GM19099 (cell line): ENCODE measurements around the gene TMEM164.

Experiments
- POLR2A ChIP-seq: IDR thresholded peaks from 3 replicates; pipeline ENCODE4 v1.6.1; 2011; ENCODE audit warnings: low read depth; ENCODE audit not compliant: insufficient read length; ENCODE audit errors: extremely low read depth

Gene TMEM164

DNA sequence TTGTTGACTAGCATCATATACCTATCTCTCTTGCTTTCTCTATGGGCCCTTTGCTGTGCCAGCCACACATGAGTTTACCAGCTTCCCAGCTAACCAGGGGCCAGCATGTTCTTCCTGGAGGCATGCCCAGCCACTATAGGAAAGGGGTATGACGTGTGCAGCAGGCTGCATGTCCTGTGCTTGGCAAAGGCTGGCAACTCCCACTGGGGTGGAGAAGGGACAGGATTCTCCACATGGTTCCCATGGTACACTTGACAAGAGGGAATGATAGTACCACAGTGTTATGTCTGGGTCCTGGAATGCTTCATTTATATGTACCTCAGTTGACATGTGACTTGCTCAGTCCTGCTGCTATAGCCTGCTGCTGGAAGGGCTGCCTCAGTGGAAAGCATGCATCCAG is 78.8 kb downstream of the TMEM164 start:
- TF ChIP-seq POLR2A: no peak

DNA sequence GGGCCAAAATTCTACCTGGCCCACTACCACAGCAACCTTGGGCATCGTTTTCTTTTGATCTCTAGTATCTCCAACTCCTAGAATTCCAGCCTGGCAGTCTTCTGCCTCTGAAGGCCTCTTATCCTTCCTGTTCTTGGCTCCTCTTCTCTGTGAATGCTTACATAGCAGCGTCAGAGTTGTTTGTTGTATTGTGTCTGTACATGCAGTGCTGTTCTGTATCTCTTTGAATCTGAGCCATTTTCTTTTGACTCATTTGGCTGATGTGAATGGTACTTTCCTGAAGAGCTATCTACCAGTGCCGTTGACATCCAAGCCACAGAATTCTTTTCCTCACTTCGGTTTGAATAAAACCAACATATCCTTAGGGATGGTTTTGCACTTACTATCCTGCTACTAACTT is 79.2 kb downstream of the TMEM164 start:
- TF ChIP-seq POLR2A: no peak

DNA sequence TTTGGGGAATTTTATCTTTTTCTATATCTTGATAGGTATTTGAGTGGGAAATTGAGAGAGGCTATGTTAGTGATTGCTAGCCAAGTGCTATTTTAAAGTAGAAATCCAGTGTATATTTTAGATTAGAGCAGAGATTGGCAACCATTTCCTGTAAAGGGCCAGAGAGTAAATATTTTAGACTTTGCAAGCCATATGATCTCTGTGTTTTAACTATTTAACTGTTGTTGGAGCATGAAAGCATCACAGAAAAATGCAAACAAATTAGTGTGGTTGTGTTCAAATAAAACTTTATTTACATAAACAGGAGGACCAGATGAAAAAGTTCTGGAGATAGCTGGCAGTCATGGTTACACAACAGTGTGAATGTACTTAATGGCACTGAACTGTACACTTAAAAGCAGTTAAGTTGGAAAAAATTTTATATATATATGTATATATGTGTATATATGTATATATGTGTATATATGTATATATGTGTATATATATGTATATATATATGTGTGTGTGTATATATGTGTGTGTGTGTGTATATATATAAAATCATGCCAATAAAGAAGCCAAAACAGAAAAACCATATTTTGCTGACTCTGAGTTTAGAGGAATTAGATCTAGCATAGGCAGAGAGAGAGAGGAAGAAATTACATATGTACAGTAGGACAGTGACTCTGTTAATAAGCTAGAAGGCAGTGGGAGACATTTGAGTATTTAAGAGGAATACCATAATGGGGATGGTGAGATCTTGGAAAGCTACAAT is 83.4 kb downstream of the TMEM164 start:
- TF ChIP-seq POLR2A: no peak

DNA sequence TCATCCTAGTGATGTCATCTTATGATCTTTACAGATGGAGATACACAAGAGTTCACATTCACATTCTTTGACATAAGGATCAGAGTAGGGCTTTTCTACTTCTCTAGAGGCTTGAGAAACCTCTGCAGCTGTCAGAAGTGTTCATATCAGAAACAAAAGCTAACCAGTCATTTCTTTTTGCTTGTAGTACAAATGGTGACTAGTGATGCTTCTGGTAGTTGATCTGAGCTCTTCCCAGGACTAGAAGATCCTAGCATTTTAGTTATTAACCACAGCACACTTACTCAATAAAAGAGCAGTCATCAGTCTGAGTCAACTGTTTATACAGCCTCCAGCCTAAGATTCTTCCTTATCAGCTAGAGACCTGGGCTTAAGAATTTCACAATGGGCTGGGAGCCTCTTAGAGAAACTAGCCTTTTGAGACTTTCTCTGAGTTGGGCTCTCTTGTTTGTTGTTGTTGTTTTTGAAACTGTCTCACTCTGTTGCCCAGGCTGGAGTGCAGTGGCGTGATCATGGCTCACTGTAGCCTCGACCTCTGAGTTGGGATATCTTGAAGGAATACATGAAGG is 84.1 kb downstream of the TMEM164 start:
- TF ChIP-seq POLR2A: no peak

DNA sequence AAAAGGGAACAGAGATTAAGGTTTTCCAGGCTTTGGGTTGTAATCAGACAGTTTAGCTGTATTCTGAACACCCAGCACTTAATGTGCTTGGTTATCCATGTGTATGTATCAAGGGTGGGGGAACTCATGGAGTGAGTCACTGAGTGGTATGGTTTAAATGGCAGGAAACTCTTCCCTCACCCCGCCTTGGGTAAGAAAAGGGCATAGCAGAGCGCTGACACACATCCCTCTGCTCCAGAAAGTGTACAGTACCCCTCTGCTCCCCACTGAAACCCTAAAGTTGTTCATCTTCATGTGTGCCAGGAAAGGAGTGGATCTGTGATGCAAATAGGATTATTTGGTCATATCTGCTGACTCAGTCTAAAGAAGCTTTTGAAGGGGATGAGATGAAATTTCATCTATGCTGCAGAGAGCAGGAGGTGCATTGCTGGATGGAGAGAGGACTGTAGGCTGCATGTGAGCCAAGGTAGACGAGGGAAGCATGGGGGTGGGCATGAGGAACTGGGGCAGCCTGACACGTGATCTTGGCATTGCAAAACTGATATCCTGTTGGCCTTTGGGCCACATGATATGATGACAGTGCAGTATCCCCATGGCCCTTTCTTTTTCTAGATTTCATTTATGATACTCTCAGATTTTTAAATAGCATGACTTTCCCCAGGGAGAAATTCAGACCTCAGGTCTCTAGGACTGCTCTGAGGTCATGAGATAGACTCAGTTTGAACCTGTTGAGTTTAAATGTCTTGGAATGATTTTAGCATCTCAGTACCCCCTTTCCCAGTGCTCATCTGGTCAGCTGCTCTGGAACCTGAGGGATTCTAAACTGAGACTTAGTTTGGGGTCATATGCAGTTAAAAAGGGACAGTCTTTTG is 84.8 kb downstream of the TMEM164 start:
- TF ChIP-seq POLR2A: no peak

DNA sequence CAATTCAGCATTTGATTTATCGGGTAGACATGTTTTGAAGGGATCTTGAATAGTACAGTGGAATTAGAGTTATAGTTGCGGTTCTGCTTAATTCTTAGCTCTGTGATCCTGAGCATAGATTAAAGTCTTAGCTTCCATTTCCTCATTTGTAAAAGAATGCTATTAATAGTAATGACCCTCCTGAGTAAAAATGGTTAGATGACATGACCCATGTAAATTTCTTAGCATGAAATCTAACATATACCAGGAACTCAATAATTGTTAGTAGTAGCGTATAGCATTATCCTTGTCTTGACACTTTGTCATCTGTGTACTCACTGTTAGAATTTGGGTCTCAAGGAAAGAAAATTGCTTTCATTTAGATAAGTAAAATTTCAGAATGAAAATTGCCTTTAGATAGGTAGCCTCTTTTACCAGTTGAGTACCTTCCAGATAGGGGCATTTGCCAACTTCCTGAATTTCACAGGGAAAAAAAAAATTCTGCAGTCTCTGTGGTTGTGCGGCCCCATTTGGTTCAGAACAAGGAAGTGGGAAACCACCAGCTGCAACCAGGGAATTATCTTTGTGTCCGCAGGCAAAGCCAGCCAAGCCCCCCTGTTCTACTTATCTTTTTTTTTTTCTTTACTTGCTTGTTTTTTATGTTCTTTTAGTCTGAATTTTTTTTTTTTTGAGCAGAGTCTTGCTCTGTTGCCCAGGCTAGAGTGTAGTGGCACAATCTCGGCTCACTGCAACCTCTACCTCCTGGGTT is 86.9 kb downstream of the TMEM164 start:
- no peak for TF ChIP-seq POLR2A

DNA sequence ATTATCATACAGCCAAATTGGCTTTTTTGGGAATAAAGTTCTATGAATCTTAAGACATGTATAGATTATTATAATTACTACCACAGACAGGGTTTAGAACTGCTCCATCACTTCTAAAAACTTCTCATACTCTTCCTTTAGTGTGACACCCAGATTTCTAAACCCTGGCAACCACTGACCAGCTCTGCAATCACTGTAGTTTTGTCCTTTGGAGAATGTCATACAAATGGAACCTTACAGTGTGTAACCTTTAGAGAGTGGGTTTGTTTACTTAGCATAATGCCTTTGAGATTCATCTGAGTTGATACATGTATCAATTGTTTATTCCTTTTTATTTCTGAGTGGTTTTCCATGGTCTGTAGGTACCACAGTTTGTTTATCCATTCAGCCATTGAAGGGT is 95.0 kb downstream of the TMEM164 start:
- no peak for TF ChIP-seq POLR2A

DNA sequence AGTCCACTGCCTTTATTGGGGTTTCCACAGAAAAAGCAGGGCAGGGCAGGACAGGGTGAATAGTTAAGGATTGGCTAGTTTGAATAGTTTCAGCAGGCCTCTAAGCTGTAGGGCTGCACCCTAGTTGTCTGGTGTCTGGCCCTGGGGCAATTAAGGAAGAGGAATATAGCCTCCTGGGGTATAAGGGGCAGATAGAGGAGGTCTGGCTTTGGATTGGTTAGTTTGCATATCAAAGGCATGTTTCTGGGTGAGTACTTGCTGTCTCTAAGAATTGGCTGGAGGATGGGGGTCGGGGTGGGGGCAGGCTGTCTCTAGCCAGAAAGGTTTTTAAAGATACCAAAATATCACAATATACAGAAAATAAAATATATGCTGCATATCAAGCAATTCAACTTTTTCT is 100.4 kb downstream of the TMEM164 start:
- TF ChIP-seq POLR2A: no peak

DNA sequence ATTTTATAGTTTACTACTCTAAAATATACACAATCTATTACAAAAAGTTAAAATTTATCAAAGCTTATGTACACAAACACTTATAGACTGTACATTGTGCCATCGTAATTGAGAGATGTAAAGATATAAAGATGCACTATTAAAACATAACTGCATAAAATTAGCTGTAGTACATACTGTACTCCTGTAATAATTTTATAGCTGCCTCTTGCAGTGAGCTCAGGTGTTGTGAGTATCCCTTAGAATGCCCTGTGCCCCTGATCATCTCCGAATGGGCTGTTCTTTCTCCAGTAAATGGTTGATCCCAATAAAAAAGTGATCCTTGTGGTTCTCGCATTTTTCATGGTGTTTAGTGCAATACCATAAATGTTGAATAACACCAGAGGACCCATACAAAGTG is 101.2 kb downstream of the TMEM164 start:
- TF ChIP-seq POLR2A: no peak

DNA sequence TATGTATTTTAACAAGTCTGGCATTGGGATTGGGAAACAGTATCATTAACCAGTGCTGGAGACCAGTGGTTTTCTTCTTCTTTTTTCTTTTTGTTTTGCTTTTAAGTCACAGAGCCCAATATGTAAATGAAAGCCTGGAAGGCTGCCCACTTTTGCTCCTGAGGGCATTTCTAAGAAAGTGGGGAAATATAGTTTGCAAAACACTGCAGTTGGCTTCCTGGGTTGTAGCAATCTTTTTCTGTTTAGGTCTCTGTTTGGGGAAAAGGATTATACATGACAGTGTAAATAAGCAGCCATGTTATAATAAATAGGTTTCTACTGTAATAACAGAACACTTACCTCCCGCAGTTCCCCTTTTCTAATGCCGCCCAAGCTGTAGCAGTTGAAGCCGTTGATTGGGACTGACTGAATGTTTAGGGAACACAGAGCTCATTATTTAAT is 105.5 kb downstream of the TMEM164 start:
- no peak for TF ChIP-seq POLR2A

DNA sequence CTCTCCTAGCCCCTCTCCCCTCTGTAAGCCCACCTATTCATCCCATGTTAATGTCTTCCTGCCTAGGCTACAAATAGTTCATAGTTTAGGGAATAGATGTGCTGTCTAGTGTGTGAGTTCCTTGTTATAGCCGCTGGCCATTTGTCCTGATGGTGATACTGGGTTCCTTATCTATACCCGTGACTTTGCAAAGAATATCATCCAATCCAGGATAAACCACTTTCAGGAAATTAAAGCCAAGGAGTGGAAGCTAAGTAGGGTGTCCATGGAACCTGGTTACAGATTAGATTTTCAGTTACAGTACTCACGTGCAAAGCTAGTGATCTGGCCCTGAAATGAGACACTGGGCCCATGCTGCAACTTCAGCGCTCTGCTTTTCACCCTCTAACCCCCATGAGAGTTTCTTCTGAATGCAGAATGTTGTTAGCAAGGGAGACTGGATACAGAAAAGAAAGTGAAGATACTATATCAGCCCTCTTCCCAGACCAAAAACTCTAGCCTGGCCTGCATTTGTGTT is 111.4 kb downstream of the TMEM164 start:
- no peak for TF ChIP-seq POLR2A

DNA sequence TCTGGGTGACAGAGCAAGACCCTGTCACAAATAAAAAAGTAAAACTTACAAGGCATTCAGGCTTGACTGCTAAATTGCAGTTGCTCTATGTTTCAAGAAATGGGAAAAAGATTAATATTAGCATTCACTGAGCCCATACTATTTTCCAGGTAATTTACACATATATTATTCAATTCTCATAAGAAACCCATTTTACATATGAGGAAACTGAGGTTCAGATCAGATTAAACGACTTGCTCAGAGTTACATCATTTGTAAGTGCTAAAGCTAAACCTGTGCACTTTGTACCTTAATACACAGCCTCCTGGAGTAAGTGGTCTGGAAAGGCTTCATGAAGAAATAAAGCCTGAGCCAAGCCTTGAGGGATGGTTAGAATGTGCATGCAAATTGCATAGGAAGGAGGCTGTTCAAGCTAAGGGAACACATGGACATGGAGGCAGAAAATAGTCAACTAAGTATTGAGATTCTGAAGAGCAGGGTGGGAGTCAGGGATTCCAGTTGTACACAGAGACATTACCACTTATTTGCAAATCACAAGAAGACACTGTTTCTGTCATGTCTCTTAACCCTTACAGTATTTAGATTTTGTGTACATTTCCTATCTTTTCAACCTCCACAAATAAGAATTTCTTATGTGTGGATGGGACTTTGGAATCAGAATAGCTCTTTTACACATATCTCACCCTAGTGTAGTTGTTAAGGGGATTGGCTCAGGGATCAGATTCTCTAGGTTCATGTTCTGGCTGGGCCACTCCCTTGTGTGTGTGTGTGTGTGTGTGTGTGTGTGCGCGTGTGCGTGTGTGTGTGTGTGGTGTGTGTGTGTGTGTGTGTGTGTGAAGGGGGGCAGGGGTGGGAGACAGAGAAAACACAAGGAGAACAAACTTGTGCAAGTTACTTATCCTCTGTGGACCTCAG is 113.4 kb downstream of the TMEM164 start:
- no peak for TF ChIP-seq POLR2A

DNA sequence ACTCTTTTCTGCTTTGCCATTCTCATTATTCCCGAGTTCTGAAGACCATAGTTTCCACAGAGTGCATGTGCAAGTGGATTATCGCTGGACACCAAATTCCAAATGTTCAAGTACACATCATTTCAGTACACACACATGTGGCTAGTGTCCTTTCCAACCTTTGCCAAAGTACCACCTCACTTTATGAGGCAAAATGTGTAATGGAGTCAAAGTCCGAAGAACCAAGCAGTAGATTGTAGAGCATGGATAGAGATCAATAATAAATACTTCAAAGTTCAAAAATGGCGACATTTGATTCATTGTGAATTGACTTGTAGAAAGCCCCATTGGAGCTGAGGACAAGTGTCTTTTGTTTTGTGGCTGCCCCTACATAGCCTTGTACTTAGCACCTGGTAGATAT is 115.6 kb downstream of the TMEM164 start:
- TF ChIP-seq POLR2A: no peak

DNA sequence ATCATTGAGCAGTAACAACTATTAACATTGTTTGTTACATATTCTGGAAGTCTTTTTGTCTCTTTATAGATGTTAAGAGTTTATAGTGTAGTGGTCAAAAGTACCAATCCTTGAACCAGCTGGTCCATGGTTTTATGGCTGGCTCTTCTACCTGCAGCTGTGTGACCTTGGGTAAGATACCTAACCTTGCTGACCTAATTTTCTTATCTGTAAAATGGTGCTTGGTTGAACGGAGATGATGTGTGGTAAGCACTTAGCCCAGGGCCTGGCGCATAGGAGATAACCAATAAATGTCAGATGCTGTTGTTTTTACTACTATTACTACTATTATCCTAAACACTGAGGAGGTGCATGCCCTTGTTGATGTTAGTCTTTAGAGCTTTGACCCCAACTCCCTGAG is 116.6 kb downstream of the TMEM164 start:
- no peak for TF ChIP-seq POLR2A

DNA sequence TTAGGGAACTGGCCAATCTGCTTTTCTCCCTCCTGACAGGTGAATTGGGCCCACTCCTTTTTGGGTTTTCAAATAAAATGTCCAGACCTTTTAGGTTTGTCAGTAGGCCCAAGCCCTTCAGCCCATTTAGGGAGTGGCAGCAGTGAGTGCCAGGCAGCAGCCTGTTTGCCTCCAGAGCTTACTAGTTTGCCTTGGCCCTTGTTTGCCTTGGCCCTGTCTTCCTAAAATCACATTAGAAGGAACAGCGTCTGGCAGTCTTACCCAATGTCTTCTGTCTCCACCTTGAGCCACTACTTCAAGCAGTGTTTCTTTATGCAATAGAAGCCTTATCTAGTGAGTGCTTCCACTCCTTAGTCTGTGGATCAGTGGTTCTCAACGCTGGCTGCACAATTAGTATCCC is 117.1 kb downstream of the TMEM164 start:
- no peak for TF ChIP-seq POLR2A
